Osteoblast (primary cell): ENCODE data around the gene CELSR1. TPM values are rescaled to one million over a fixed set of nuclear protein-coding genes. Genes with fewer than 3 reads are reported as not detected.
"Not testable (repeated sequence)": the region's sequence is repeated elsewhere in the genome, so short reads cannot be mapped to it uniquely, and the experiment has no call there.

Experiments
- DNase-seq: peaks from one replicate; pipeline ENCODE4 v3.0.0; 2011; ENCODE audit warnings: low spot score, mixed read lengths; ENCODE audit not compliant: insufficient read length; ENCODE audit errors: missing footprints
- H2AFZ ChIP-seq: 2 replicates; pipeline ENCODE4 v1.6.0; 2011; ENCODE audit warnings: mild to moderate bottlenecking, low read length
- H3K27ac ChIP-seq: 2 replicates; pipeline ENCODE4 v1.5.1; 2011; ENCODE audit warnings: mild to moderate bottlenecking, low read depth, low read length, moderate library complexity
- H3K27me3 ChIP-seq: 2 replicates; pipeline ENCODE4 v1.6.0; 2012; ENCODE audit warnings: mild to moderate bottlenecking, control low read depth, inconsistent platforms, low read length, moderate library complexity; ENCODE audit not compliant: insufficient read depth
- H3K36me3 ChIP-seq: 2 replicates; pipeline ENCODE4 v1.5.1; 2011; ENCODE audit warnings: mild to moderate bottlenecking, low read length, control low read depth, moderate library complexity; ENCODE audit not compliant: insufficient read depth
- H3K4me1 ChIP-seq: 2 replicates; pipeline ENCODE4 v1.5.1; 2011; ENCODE audit warnings: mild to moderate bottlenecking, low read length, control low read depth, moderate library complexity; ENCODE audit not compliant: insufficient read depth
- H3K4me2 ChIP-seq: 2 replicates; pipeline ENCODE4 v1.6.0; 2011; ENCODE audit warnings: mild to moderate bottlenecking, low read length; ENCODE audit not compliant: insufficient read depth
- H3K4me3 ChIP-seq: fragments of 200-600 bp; sonication (generic); 3 replicates; pipeline ENCODE4 v1.5.1; 2012; ENCODE audit warnings: mild to moderate bottlenecking, low read length, inconsistent platforms; ENCODE audit not compliant: insufficient read depth
- H3K79me2 ChIP-seq: 2 replicates; pipeline ENCODE4 v1.6.0; 2012; ENCODE audit warnings: mild to moderate bottlenecking, low read length, control low read depth, inconsistent platforms; ENCODE audit not compliant: insufficient read depth
- H3K9me3 ChIP-seq: 2 replicates; pipeline ENCODE4 v1.5.1; 2011; ENCODE audit warnings: low read depth, low read length, control low read depth
- H4K20me1 ChIP-seq: 2 replicates; pipeline ENCODE4 v1.6.0; 2012; ENCODE audit warnings: mild to moderate bottlenecking, low read length, control low read depth; ENCODE audit not compliant: insufficient read depth
- total RNA-seq: library from RNA; depleted of rRNA; stranded (reverse); fragments of >200 nt; gene quantifications from 2 replicates; pipeline ENCODE4 v1.2.3, GENCODE V29; 2012
- TF ChIP-seq, protein P1 (sequence below): IDR thresholded peaks from 2 replicates; pipeline ENCODE4 v1.5.1; 2011; ENCODE audit warnings: mild to moderate bottlenecking, low read depth, low read length, moderate library complexity; ENCODE audit errors: extremely low read depth

The CELSR1 gene
- total RNA-seq, 1 donor, result 3.6 TPM

DNA sequence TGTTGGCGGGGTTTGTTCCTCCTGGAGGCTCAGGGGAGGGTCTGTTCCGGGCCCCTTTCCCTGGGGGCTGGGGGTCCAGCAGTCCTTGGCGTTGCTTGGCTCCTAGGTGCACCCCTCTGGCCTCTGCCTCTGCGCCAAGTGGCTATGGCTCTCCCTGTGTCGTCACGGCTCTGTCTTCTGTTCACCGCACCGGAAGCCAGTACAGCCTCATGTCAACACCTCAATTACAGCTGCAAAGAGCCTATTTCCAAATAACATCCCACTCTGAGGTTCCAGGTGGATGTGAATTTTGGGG is 64.8 kb downstream of the CELSR1 start:
- TF ChIP-seq, protein P1, sequence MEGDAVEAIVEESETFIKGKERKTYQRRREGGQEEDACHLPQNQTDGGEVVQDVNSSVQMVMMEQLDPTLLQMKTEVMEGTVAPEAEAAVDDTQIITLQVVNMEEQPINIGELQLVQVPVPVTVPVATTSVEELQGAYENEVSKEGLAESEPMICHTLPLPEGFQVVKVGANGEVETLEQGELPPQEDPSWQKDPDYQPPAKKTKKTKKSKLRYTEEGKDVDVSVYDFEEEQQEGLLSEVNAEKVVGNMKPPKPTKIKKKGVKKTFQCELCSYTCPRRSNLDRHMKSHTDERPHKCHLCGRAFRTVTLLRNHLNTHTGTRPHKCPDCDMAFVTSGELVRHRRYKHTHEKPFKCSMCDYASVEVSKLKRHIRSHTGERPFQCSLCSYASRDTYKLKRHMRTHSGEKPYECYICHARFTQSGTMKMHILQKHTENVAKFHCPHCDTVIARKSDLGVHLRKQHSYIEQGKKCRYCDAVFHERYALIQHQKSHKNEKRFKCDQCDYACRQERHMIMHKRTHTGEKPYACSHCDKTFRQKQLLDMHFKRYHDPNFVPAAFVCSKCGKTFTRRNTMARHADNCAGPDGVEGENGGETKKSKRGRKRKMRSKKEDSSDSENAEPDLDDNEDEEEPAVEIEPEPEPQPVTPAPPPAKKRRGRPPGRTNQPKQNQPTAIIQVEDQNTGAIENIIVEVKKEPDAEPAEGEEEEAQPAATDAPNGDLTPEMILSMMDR, result no peak
- no peaks in the 10 kb centered on the region for H3K79me2 ChIP-seq

DNA sequence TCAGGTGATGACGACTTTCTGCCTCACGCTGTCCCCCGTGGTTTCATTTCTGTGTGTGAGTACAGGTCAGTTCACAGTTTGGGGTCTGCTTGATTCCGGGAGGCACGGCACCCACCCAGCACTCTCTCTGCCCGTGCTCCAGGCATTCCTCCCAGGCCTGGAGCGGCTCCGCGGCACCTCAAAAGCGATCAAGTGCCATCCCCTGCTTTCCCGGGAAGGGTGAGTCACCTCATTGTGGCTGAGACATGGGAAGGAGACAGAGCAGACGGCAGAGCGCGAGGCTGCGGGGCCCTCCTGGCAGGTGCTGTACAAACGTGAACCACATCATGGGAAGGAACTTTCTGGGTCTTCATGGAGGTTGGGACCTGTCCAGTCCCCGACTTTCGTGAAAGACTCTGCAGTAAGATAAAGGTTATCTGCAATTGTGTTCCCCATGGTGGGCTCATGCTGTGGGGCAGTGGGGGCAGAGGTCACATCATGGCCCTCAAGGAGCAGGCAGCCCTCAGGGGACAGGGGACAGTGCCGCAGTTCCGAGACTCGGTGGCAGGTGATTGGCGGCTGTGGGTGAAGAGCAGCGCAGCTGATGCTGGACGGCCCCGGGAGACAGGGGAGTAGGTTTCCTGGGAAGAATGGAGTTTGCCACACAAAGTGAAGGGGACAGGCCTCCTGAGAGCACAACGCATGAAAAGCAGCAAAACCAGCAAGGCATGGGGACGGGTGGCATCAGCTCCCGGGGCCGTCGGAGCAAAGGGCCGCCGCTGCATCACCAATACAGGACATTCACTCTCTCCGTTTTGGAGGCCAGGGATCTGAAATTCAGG is 65.3 kb downstream of the CELSR1 start:
- no peaks in the 10 kb centered on the region for H3K4me1 ChIP-seq

More for the DNA sequence above, 64.8 kb downstream of the CELSR1 start:
- H3K4me3 ChIP-seq, result no peak overlapping the region
- no peaks in the 10 kb centered on the region for H3K9me3 ChIP-seq
- no peak overlapping the region for H3K4me2 ChIP-seq
- H2AFZ ChIP-seq, result no peak overlapping the region
- H3K27me3 ChIP-seq, result peaks cover 10% of the 10 kb centered on the region
- H4K20me1 ChIP-seq, result no peaks in the 10 kb centered on the region
- no peaks in the 10 kb centered on the region for H3K4me1 ChIP-seq
- H3K36me3 ChIP-seq, result no peaks in the 10 kb centered on the region
- no peak overlapping the region for H3K27ac ChIP-seq
- DNase-seq, result peak; percentile 32

DNA sequence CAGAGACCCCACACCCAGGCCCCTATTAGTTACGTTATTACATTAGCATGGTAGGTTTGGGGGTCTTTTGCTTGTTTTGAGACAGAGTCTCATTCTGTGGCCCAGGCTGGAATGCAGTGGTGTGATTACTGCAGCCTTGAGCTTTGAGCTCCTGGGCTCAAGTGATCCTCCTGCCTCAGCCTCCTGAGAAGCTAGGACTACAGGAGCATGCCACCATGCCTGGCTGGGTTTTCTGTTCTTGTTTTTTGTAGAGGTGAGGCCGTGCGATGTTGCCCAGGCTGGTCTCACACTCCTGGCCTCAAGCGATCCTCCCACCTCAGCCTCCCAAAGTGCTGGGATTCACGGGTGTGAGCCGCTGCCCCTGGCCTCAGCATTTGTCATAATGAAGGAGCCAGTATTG is 66.1 kb downstream of the CELSR1 start:
- not testable (repeated sequence) for H3K27ac ChIP-seq, H3K79me2 ChIP-seq, H3K36me3 ChIP-seq, H2AFZ ChIP-seq, H4K20me1 ChIP-seq, H3K27me3 ChIP-seq, H3K4me3 ChIP-seq, DNase-seq, H3K4me1 ChIP-seq, H3K9me3 ChIP-seq, H3K4me2 ChIP-seq

More for the DNA sequence above, 65.3 kb downstream of the CELSR1 start:
- Histone ChIP-seq H3K27ac (no peak overlapping the region), H3K36me3 (no peaks in the 10 kb centered on the region), H3K9me3 (no peaks in the 10 kb centered on the region), H2AFZ (no peak overlapping the region), H3K27me3 (peaks cover 9% of the 10 kb centered on the region), H3K4me2 (no peak overlapping the region), H4K20me1 (no peaks in the 10 kb centered on the region), H3K79me2 (no peaks in the 10 kb centered on the region), H3K4me3 (no peak overlapping the region)
- TF ChIP-seq, protein P1, result no peak
- DNase-seq, result peak; percentile 79

DNA sequence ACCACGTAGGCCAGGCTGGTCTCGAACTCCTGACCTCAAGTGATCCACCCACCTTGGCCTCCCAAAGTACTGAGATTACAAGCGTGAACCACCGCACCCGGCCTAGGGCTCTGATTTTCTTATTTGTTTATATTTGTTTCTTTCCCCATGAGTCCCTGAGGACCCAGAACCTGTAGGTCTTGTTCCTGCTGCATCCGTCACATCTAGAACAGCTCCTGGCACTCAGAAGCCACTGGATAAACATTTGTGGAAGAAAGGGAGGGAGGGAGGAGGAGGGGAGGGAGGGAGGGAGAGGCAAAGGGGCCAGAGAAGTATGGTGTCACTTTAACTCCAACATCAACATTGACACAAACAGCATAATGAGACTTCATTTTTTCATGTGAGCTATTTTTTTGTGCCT is 67.7 kb downstream of the CELSR1 start:
- H2AFZ ChIP-seq, result no peak overlapping the region
- no peaks in the 10 kb centered on the region for H3K36me3 ChIP-seq
- TF ChIP-seq, protein P1, result no peak
- no peaks in the 10 kb centered on the region for H4K20me1 ChIP-seq
- H3K4me2 ChIP-seq, result no peak overlapping the region
- no peak overlapping the region for H3K27ac ChIP-seq
- H3K4me3 ChIP-seq, result no peak overlapping the region
- H3K27me3 ChIP-seq, result no peaks in the 10 kb centered on the region
- H3K79me2 ChIP-seq, result no peaks in the 10 kb centered on the region
- H3K4me1 ChIP-seq, result no peaks in the 10 kb centered on the region
- no peaks in the 10 kb centered on the region for H3K9me3 ChIP-seq
- DNase-seq, result peak; percentile 41
